GM18526 (cell line): ENCODE measurements around the gene MKS1.
A peak's percentile ranks its signal among the peaks of the same experiment; 100 is the strongest.

Source experiments
- POLR2A ChIP-seq: IDR thresholded peaks from 3 replicates; pipeline ENCODE4 v1.6.1; 2011; ENCODE audit not compliant: insufficient read length; ENCODE audit errors: extremely low read depth

Gene MKS1

DNA sequence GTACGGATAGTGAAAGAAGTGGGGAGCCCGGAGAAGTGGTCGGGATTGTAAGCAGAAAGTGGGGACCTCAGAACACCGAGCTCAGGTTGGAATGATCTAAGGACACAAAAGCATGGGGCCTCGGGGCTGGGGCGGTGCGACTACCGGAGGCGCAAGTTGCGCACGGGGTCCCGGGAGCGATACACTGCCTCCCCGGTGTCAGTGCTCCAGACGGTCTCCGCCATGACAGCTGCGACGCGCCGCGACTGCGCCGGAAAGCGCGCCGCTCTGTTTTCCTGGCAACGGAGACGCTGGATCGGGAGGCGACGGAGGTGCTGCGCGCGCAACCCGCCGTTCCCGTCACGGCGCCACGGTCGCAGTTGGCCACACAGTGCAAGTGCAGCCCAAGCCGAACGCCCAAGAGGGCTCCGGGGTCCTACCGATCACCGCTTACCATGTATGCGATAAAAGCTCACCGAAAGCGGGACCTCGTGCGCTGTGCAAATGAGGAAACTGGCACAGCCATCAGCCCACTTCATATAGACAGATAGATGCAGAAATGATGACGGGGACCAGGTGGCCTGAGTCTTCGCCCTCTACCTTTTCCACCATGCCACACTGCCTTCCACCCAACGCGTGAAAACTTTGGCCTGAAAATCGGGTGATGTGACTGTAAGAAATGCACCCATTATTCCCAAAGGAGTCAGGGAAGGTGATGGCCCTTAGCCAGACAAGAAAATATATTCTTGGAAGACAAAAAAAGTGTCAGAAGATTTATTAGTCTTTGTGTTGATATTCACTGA lies at the start of gene MKS1:
TSS of gene MKS1 (minus strand) at position 249 of the 782 bp plus-strand sequence. CDS start at position 224, 25 bp downstream.
- TF ChIP-seq POLR2A, result peak; percentile 93

DNA sequence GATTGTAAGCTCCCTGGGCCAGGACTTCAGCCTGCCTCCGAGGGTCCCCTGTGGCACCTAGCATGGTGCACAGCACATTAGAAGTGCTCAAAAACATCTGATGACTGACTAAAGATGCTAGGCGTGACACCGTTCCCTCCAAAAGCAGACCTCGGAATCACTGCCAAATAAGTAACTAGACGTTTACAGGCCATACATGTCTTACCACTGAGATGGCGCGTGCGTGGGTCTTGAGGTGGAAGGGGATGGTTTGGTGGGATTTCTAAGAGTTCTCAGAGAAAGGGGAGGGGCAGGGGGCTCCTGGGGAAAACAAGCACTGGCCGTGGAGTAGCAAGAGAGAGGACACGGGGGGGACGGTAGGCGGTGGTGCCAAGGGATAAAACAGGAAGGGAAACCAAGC lies 49.3 kb upstream of the MKS1 start:
- no peak for TF ChIP-seq POLR2A

- no peak for TF ChIP-seq POLR2A
Measured at GRCh38 chr17:58267347-58268324, 48.6 kb upstream of the MKS1 start.

GRCh38 chr17:58265902-58266875 lies 47.1 kb upstream of the MKS1 start:
- no peak for TF ChIP-seq POLR2A

DNA sequence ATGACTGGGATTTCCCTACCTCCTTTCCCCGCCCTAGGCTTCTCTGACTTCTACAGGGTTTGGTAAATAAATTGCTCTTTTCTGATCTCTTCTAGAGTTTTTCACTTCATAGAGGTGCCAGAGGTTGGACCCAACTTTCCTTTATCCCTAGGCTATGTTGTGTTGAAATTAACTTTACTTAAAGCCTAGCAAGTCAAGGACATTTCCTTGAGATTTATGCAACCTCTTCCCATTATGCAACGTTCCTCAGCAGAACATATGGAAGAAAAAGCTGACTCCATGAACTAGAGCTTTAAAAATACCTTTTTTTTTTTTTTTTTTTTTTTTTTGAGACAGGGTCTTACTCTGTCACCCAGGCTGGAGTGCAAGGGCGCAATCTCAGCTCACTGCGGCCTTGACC lies 46.2 kb upstream of the MKS1 start:
- no peak for TF ChIP-seq POLR2A

DNA sequence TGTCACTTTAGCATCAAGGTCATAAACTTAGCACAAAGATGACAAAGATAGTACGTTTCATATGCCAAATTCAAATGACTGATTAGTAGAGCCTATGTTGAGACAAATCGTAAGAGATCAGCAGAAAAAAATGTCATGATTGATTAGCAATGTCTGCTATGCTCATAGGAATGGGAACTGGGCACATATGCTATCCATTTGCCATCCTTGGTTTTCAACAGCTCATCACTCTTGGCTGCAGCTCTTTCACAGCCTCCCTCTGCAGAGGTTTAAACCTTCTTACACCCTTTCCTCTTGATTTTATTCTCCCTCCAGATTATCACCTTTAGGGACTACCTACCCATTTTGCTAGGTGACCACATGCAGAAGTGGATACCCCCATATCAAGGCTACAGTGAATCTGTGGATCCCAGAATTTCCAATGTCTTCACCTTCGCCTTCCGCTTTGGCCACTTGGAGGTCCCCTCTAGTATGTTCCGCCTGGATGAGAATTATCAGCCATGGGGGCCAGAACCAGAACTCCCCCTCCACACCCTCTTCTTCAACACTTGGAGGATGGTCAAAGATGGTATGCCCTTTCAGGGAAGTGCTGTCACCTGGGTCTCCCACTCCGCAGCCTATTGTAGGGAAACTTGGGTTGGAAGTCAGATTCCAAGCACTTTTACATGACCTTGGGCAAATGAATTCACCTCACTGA lies 45.5 kb upstream of the MKS1 start:
- TF ChIP-seq POLR2A, result no peak

- TF ChIP-seq POLR2A, result no peak
Measured at GRCh38 chr17:58263773-58264172, 44.7 kb upstream of the MKS1 start.

DNA sequence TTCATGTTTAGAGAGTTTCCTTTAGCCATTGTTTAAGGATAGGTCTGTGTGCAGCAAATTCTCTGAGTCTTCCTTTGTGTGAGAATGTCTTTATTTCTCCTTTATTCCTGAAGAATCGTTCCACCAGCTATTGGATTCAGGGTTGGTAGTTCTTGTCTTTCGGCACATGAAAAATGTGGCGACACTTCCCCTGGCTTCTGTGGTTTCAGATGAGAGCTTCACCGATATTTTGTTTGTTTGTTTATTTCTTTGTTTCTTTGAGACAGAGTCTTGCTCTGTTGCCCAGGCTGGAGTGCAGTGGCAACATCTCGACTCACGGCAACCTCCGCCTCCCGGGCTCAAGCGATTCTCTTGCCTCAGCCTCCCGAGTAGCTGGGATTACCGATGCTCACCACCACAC lies 43.1 kb upstream of the MKS1 start:
- TF ChIP-seq POLR2A, result no peak

DNA sequence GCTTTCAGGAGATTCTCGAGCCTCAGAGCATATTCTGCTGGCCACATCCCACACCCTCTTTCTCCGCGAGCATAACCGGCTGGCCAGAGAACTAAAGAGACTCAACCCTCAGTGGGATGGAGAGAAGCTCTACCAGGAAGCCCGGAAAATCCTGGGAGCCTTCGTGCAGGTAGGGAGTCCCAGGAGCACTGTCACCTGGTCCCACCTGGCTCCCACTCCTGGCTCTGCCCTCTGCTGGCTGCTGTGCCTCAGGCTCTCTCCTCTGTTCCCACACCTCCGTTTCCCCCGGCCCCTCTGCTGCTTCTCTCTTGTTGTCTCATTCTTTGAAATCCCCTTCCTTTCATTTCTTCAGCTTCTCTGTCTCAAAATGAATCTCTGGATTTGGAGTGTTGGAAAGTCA lies 35.7 kb upstream of the MKS1 start:
- TF ChIP-seq POLR2A, result no peak

DNA sequence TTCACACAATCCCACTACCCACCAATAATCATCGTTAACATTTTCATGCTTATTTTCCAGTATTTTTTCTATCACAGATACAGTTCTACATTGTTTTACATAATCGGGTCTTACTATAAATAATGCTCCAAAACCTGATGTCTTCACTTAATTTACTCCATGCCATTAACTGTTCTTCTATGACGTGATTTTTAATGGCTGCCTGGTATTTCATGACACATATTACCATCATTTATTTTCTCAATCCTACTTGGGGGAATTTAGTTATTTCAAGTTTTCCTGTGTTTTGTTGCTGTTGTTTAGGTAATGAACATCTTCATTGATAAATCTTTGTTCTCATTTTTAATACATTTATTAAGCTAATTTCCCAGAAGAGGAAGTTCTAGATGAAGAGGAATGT lies 34.0 kb upstream of the MKS1 start:
- TF ChIP-seq POLR2A, result no peak

DNA sequence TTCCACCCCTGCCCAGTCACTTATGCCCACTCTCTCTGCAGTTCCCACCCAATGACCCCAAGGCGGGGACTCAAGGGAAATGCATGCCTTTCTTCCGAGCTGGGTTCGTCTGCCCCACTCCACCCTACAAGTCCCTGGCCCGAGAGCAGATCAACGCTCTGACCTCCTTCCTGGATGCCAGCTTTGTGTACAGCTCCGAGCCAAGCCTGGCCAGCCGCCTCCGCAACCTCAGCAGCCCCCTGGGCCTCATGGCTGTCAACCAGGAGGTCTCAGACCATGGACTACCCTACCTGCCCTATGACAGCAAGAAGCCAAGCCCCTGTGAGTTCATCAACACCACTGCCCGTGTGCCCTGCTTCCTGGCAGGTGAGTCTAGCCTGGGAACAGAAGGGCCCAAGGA lies 33.1 kb upstream of the MKS1 start:
- TF ChIP-seq POLR2A, result no peak

- no peak for TF ChIP-seq POLR2A
Measured at GRCh38 chr17:58250344-58251011, 31.4 kb upstream of the MKS1 start.

DNA sequence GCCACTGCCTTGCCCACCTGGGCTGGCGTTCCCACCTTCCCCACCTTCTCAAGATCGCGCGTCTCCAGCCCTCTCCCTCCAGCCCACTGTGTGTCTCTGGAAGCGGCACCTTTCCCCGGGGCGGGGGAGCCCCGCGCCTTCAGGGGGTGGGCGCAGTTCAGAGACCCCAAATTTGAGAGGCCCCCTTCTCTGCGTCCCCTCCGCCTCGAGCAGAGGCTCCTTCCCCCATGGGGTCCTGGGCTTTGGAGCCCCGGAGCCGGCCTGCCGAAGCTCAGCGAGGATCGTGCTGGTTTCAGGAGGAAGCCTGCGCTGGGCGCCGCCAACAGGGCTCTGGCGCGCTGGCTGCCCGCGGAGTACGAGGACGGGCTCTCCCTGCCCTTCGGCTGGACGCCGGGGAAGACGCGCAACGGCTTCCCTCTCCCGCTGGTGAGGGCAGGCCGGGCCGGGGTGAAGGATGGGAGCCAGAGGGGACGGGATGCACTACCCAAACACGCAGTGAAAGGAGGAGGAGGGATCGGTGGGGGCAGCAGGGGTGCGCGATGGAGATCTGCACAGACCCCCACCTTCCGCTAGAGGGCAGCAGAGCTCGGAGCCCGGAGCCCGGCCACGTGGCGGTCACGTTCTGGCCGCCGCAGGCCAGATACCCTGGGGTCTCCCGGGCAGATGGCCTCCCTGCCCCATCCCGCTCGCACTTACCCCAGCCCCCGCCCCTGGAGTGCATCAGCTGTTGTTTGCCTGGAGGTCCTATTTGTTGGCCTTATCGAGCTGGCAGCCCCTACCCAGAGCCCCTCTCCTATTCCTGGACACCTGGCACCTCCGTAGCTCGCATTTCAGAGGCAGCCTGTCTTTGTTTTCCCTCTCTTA lies 30.4 kb upstream of the MKS1 start:
- TF ChIP-seq POLR2A, result no peak
